CD4-positive, alpha-beta T cell treated with Interleukin-6 for 4 hours (primary cell): ENCODE results near the gene MITF.

Experiments used
- DNase-seq: peaks from one replicate; pipeline ENCODE4 v3.0.0-alpha.2; 2020; ENCODE audit warnings: mixed read lengths

The MITF gene

DNA sequence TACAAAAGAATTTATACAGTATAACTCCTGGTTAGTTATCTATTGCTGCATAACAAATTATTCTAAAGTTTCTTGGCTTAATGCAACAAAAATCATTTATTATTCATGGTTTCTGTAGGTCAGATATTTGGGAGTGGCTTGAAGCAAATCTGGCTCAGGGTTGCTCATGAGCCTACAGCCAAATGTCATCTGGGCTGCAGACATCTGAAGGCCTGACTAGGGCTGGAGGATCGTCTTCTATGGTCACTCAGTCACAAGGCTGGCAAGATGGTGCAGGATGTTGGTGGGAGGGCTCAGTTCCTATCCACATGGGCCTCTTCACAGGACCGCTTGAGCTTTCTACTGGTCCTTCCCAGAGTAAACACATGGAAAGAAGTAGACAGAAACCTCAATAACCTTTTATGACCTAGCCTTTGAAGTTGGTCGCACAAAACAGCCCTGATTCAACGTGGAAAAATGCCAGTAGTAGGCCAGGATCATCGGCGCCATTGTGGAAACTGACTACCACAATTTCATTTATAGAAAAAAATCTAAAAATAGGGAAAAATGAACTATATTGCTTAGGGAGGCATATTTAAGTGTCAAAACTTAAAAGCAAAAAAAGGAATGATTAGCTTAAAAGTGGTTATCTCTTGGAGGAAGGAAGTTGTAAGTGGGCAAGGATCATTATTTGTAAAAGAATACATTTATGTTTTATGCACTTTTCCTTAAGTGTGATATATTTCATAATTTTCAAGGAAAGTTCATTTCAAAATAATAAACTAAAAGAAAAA lies 9.9 kb upstream of the MITF start:
- DNase-seq, result no peak

GRCh38 chr3:69731080-69731479 lies 8.2 kb upstream of the MITF start:
- DNase-seq, result no peak

GRCh38 chr3:69735893-69736292 lies 3.4 kb upstream of the MITF start:
- no peak for DNase-seq

- no peak for DNase-seq
Measured at GRCh38 chr3:69737392-69737791, 1.9 kb upstream of the MITF start.

GRCh38 chr3:69738315-69738714 lies 949 bp upstream of the MITF start:
- DNase-seq, result no peak

DNA sequence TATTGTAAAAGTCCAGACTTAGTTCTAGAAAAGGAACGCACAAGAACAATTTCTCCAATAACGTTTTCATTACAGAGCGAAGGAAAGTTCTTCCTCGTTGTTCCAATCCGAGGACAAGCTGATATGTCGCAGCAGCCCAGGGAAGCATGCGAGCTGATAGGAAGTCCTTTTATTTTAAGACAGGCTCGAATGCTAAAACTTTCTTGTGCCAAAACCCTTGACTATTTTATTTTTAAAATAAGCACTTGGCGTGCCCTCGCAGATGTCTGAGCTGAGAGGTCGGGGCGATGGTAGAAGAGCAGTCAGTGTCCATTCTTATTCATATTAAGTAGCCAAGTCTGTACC lies 433 bp upstream of the MITF start:
- no peak for DNase-seq

- DNase-seq, result no peak
Measured at GRCh38 chr3:69740103-69741021, 1.1 kb downstream of the MITF start.

- DNase-seq, result no peak
Measured at GRCh38 chr3:69741032-69741767, 1.9 kb downstream of the MITF start.

DNA sequence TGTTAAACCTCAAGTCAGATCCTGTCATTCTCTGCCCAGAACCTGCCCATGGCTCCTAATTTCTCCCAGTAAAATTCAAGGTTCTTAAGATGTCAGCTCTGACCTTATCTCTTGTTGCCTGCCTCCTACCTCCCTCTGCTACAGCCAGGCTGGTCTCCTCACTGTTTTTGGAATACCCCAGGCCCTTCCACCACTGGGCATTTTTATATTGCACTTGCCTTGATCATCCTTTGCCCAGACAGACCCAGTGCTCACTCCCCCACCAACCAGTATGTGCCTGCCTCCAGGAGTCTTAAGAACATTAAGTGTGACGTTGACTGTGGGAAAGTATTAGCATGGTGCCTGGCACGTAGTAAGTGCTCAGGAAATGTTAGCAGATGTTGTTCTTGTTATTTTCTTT lies 3.1 kb downstream of the MITF start:
- no peak for DNase-seq

DNA sequence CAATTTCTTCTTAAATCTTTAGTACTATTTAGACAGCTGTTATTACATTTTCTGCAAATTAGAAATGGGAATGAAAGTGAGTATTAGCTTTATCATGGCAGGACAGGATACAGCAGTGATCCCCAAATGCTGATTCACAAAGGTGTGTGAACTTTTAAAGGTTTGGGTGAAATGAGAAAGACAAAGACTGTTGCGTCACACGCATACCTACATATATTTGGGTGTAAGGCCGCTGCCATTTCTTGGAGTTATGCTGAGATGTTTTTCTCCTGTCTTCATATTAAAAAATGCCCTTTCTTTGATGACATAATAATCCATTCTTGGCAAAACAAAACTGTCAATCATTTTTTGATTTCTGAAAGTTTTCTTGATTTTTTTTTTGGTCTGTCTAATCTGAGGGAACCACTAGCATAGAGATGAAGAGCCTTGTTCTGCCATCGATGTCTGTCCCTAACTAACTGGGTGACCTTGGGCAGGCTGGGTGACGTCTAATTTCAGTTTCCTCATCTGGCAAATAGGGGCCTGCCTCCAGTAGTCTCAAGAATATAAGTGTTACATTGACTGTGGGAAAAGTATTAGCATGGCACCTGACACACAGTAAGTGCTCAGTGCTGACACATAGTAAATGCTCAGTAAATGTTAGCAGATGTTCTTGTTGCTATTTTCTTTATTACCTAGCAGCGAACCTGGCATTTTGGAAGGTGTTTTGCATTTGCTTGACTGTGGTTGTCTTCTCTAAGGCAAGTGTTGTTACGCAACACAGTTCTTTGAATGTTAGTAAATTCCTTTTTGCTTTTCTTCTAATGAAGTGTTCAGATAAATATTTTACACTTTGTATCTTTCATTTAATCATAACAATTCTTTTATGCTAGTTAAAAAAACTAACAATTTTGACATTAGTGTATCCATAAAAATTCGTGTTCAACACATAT lies 5.0 kb downstream of the MITF start:
- DNase-seq, result no peak

GRCh38 chr3:69745505-69745904 lies 6.2 kb downstream of the MITF start:
- no peak for DNase-seq

GRCh38 chr3:69746119-69746518 lies 6.9 kb downstream of the MITF start:
- no peak for DNase-seq

- DNase-seq, result no peak
Measured at GRCh38 chr3:69747511-69748258, 8.4 kb downstream of the MITF start.

DNA sequence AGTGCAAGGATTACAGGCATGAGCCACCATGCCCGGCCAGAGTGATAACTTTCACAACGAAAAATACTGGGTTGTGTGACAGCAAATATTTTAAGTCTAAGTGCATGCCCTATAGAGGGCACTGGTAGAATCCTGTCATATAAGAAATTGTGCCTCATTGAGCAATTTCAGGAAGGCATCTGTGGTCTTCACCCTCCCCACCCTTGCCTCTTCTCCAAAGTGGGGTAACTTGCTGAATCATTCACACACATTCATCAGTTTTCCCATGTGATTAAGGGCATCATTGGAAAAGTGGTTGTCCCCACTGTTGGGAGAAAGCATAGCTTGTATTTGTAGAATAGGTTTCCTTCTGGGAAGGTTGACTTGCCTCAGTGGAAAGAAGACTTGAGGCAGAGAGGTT lies 9.2 kb downstream of the MITF start:
- no peak for DNase-seq

DNA sequence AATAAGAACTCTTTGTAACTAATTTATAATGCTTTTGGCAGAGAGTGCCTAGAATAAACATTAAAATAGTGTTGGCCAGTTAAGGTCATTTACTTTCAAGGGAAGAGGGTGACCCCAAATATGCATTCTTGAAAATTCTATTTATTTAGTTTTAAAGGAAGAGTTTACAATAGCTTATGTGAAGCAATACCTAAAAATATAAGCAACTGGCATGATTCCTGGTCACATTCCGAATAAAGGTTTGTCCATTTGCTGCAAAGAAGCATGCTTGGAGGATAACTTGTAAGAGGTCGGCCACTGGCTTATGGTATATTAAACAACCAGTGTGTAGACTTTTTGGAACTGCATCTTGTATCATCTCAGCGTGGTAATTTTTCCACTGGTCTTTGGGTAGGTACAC lies 10.2 kb downstream of the MITF start:
- no peak for DNase-seq

DNA sequence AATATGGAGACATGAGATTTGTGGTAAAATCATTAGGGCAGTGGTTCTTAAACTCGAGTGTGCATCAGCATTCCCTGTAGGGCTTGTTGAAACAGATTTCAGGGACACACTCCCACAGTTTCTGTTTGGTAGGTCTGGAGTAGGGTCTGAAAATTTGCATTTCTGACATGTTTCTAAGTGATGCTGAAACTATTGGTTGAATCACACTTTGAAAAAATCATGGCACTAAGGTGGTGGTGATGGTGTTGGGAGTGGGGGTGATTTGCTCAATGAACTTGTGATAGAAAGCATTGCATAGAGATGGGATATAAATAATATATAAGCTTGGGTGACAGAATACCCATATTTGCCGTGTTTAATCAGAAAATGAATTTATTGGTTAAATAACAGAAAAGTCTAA lies 11.3 kb downstream of the MITF start:
- DNase-seq, result no peak

DNA sequence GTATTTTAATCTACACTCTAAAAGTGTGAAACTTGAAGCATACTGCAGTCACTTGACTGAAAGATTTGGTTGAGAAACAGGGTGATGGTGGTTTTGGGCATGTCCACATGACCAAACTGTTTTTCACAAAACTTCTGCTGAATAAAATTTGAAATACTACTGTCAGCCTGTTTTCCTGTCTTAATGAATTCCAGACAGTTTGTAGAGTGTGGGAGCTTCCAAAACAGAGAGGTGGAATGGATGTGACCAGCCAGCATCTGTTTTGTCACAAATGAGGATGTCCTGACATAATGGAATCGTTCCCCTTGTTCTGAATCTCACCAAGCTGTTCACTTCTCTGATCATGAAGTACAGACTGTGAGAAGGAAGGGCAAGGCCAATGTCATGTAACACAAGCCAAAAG lies 11.8 kb downstream of the MITF start:
- DNase-seq, result no peak

DNA sequence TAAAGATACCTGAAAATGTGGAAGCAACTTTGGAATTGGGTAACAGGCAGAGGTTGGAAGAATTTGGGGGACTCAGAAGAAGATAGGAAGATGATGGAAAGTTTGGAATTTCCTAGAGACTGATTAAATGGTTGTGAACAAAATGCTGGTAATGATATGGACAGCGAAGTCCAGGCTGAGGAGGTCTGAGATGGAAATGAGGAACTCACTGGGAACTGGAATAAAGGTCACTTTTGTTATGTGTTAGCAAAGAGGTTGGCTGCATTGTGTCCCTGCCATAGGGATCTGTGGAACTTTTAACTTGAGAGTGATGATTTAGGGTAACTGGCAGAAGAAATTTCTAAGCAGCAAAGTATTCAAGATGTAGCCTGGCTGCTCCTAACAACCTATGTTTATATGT lies 13.0 kb downstream of the MITF start:
- no peak for DNase-seq

DNA sequence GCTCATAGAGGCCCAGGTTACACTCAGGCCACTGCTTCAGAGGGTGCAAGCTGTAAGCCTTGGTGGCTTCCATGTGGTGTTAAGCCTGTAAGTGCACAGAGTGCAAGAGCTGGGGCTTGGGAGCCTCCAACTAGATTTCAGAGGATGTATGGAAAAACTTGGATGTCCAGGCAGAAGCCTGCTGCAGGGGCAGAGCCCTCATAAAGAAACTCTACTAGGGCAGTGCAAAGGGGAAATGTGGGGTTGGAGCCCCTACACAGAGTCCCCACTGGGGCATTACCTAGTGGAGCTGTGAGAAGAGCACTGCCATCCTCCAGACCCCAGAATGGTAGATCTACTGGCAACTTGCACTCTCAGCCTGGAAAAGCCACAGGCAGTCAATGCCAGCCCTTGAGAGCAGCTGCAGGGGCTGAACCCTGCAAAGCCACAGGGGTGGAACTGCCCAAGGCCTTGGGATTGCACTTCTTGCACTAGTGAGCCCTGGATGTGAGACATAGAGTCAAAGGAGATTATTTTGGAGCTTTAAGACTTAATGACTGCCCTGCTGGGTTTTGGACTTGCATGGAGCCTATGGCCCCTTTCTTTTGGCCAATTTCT lies 14.0 kb downstream of the MITF start:
- no peak for DNase-seq

DNA sequence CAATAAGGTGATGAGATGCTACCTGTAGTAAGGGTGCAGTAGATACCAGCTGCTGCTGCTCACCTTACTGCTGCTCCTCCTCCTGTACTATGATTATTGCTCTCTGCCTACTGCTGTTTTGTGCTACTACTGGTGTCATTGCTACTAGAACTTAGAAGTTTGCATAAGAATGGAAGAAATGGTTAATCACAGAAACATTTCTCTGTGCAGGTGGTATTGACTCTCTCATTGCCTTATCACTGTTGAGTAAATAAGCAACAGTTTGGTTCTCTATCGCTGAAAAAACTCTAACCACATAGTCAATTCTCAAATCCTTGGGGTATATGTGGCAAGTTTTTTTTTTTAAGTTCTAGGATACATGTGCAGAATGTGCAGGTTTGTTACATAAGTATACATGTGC lies 16.5 kb downstream of the MITF start:
- DNase-seq, result no peak
